ENCODE data around the gene SH3PXD2A. TPM values are rescaled to one million over a fixed set of nuclear protein-coding genes. Genes with fewer than 3 reads are reported as not detected.
"Not testable (repeated sequence)": the region's sequence is repeated elsewhere in the genome, so short reads cannot be mapped to it uniquely, and the experiment has no call there.

The SH3PXD2A gene
- total RNA-seq, 2 experiments from 2014 or later: 6.9 to 7.0 TPM

DNA sequence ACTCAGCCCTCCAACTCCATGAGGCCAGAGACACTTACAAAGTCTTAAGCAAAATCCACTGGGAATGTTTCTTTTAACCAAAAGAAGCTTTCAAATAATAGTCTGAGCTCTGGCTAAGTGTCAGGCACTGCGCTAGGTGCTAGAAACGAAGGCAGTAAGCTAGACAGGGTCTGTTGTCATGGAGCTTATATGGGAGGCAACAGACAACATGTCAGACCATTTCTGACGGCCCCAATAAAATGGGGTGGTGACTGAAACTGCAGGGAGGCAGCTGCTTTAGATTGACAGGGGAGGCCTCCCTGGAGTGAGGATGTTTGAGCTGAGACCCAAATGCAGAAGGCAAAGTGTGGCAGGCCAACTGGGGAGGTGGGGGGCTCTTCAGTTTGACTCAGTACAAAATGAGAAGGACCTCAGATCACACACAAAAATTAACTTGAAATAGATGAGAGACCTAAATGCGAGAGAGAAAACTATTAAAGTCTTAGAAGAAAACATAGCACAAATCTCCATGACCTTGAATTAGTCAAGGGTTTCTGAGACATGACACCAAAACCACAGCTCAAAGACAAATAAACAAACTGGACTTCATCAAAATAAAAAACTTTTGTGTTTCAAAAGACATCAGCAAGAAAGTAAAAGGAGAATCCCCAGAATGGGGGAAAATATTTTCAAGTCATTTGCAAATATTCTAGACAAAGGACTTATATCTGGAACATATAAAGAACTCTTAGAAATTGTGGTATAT, 40.6 kb downstream of the SH3PXD2A start:
- no peaks in the 10 kb centered on the region for H3K9me3 ChIP-seq (ENCODE audit: control insufficient read depth in 1 of 2, insufficient read depth in 1 of 2, low read length in 2 of 2)
- H3K27ac ChIP-seq (ENCODE audit: low read depth in 1 of 2, low read length in 2 of 2): no peak overlapping the region
- Mint-ChIP-seq H3K4me3 (no peak overlapping the region), H3K36me3 (ENCODE audit: low read depth) (no peaks in the 10 kb centered on the region), H3K27me3 (peaks cover 20% of the 10 kb centered on the region), H3K27ac (no peak overlapping the region), H3K4me1 (ENCODE audit: low read depth) (no peaks in the 10 kb centered on the region), H3K9me3 (no peaks in the 10 kb centered on the region)
- no peaks in the 10 kb centered on the region for H3K4me1 ChIP-seq (ENCODE audit: insufficient read depth, low read length)
- ATAC-seq (ENCODE audit: poor library complexity) (no peak), DNase-seq (no peak)
- CTCF ChIA-PET: no interaction called here
- POLR2A ChIA-PET: no interaction called here
- no peak for TF ChIP-seq CTCF (IDR thresholded peaks at IDR 0.05)
- no peaks in the 10 kb centered on the region for H3K36me3 ChIP-seq (ENCODE audit: insufficient read depth, low read length)
- intact Hi-C loops (cut with DNase I, micrococcal nuclease): no loop called here
- no peak overlapping the region for H3K4me3 ChIP-seq (ENCODE audit: low read length)
- H3K27me3 ChIP-seq (ENCODE audit: control insufficient read depth in 1 of 2, insufficient read depth in 2 of 2, low read length in 2 of 2): peaks cover under 1 to 9% of the 10 kb centered on the region in 2 experiments

GRCh38 chr10:103814105-103814504, 41.3 kb downstream of the SH3PXD2A start:
- ATAC-seq (ENCODE audit: poor library complexity) (no peak), DNase-seq (no peak)
- TF ChIP-seq CTCF (IDR thresholded peaks at IDR 0.05): no peak
- Mint-ChIP-seq H3K9me3 (no peaks in the 10 kb centered on the region), H3K36me3 (ENCODE audit: low read depth) (no peaks in the 10 kb centered on the region), H3K4me1 (ENCODE audit: low read depth) (no peaks in the 10 kb centered on the region), H3K27ac (no peak overlapping the region), H3K27me3 (peaks cover 13% of the 10 kb centered on the region), H3K4me3 (no peak overlapping the region)
- POLR2A ChIA-PET: no interaction called here
- intact Hi-C loops (cut with DNase I, micrococcal nuclease): no loop called here
- no peaks in the 10 kb centered on the region for H3K36me3 ChIP-seq (ENCODE audit: insufficient read depth, low read length)
- H3K9me3 ChIP-seq (ENCODE audit: control insufficient read depth in 1 of 2, insufficient read depth in 1 of 2, low read length in 2 of 2): no peaks in the 10 kb centered on the region
- no peaks in the 10 kb centered on the region for H3K4me1 ChIP-seq (ENCODE audit: insufficient read depth, low read length)
- peaks cover 0 to 6% of the 10 kb centered on the region in 2 experiments for H3K27me3 ChIP-seq (ENCODE audit: control insufficient read depth in 1 of 2, insufficient read depth in 2 of 2, low read length in 2 of 2)
- H3K27ac ChIP-seq (ENCODE audit: low read depth in 1 of 2, low read length in 2 of 2): no peak overlapping the region
- H3K4me3 ChIP-seq (ENCODE audit: low read length): no peak overlapping the region
- CTCF ChIA-PET: no interaction called here

- H3K27ac Mint-ChIP-seq; H3K9me3 Mint-ChIP-seq; H3K36me3 Mint-ChIP-seq (ENCODE audit: low read depth); H3K27ac ChIP-seq (ENCODE audit: low read depth in 1 of 2, low read length in 2 of 2); H3K4me3 Mint-ChIP-seq; H3K4me3 ChIP-seq (ENCODE audit: low read length); DNase-seq; ATAC-seq (ENCODE audit: poor library complexity); H3K4me1 Mint-ChIP-seq (ENCODE audit: low read depth); H3K4me1 ChIP-seq (ENCODE audit: insufficient read depth, low read length); intact Hi-C loops (cut with DNase I, micrococcal nuclease); H3K27me3 ChIP-seq (ENCODE audit: control insufficient read depth in 1 of 2, insufficient read depth in 2 of 2, low read length in 2 of 2); CTCF ChIA-PET; H3K36me3 ChIP-seq (ENCODE audit: insufficient read depth, low read length); H3K27me3 Mint-ChIP-seq; H3K9me3 ChIP-seq (ENCODE audit: control insufficient read depth in 1 of 2, insufficient read depth in 1 of 2, low read length in 2 of 2); POLR2A ChIA-PET: not testable (repeated sequence)
These were observed 42.1 kb downstream of the SH3PXD2A start for GRCh38 chr10:103813312-103813711.

GRCh38 chr10:103812432-103812831, 42.9 kb downstream of the SH3PXD2A start:
- Histone ChIP-seq H3K4me1 (ENCODE audit: insufficient read depth, low read length) (no peaks in the 10 kb centered on the region), H3K27me3 (ENCODE audit: control insufficient read depth in 1 of 2, insufficient read depth in 2 of 2, low read length in 2 of 2) (no peaks in the 10 kb centered on the region), H3K9me3 (ENCODE audit: control insufficient read depth in 1 of 2, insufficient read depth in 1 of 2, low read length in 2 of 2) (no peaks in the 10 kb centered on the region), H3K4me3 (ENCODE audit: low read length) (no peak overlapping the region), H3K27ac (ENCODE audit: low read depth in 1 of 2, low read length in 2 of 2) (no peak overlapping the region), H3K36me3 (ENCODE audit: insufficient read depth, low read length) (no peaks in the 10 kb centered on the region)
- Mint-ChIP-seq H3K36me3 (ENCODE audit: low read depth) (no peaks in the 10 kb centered on the region), H3K27me3 (peaks cover 4% of the 10 kb centered on the region), H3K9me3 (no peaks in the 10 kb centered on the region), H3K4me3 (no peak overlapping the region), H3K27ac (no peak overlapping the region), H3K4me1 (ENCODE audit: low read depth) (no peaks in the 10 kb centered on the region)
- POLR2A ChIA-PET: no interaction called here
- ATAC-seq (ENCODE audit: poor library complexity): no peak
- intact Hi-C loops (cut with DNase I, micrococcal nuclease): no loop called here
- TF ChIP-seq CTCF (IDR thresholded peaks at IDR 0.05): no peak
- CTCF ChIA-PET: no interaction called here
- no peak for DNase-seq
